Activated T-cell treated with anti-CD3 and anti-CD28 coated beads for 48 hours (primary cell): ENCODE data around the gene ZNF521.
"Not testable (repeated sequence)": the region's sequence is repeated elsewhere in the genome, so short reads cannot be mapped to it uniquely, and the experiment has no call there.

Experiments
- DNase-seq: peaks from one replicate; pipeline ENCODE4 v3.0.0-alpha.2; 2020; ENCODE audit warnings: low read depth

ZNF521 gene

DNA sequence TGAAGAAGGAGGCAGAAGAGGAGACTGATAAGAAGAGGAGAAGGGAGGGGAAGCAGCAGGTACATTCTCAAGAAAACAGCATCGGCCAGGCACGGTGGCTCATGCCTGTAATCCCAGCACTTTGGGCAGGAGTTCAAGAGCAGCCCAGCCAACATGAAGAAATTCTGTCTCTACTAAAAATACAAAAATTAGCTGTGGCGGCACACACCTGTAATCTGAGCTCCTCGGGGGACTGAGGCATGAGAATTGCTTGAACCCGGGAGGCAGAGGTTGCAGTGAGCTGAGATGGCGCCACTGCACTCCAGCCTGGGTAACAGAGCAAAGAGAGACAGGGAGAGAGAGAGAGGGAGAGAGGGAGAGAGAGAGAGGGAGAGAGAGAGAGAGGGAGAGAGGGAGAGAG is 318.8 kb downstream of the ZNF521 start:
- not testable (repeated sequence) for DNase-seq

DNA sequence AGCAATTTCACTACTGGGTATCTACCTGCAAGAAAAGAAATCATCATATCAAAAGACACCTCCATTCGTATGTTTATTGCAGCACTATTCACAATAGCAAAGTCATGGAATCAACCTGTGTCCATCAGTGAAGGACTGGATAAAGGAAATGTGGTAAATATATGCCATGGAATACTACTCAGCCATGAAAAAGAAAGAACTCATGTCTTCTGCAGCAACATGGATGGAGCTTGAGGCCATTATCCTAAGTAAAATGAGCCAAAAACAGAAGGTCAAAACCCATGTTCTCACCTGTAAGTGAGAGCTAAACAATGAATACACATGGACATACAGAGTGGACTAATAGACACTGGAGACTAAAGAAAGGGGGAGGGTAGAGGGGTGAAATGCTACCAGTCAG is 322.2 kb downstream of the ZNF521 start:
- DNase-seq, result no peak

DNA sequence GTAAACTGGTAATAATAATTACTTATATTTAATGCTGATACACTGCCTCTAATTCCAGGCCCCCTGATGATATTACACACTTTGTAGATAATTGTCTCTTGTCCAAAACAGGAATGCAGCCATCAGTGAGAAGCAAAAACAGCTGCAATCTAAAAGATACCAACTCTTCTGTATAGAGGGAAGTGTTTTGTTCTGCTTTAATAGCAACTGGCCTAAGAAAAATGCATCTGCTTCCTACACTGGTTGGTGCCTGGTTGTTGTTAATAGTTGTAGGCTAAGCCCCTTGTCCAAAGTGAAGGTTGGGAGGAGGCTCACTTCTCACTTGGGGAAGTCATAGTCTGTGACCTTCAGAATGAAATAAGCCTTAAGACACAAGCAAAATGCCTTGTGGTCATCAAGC is 332.0 kb downstream of the ZNF521 start:
- DNase-seq, result no peak

DNA sequence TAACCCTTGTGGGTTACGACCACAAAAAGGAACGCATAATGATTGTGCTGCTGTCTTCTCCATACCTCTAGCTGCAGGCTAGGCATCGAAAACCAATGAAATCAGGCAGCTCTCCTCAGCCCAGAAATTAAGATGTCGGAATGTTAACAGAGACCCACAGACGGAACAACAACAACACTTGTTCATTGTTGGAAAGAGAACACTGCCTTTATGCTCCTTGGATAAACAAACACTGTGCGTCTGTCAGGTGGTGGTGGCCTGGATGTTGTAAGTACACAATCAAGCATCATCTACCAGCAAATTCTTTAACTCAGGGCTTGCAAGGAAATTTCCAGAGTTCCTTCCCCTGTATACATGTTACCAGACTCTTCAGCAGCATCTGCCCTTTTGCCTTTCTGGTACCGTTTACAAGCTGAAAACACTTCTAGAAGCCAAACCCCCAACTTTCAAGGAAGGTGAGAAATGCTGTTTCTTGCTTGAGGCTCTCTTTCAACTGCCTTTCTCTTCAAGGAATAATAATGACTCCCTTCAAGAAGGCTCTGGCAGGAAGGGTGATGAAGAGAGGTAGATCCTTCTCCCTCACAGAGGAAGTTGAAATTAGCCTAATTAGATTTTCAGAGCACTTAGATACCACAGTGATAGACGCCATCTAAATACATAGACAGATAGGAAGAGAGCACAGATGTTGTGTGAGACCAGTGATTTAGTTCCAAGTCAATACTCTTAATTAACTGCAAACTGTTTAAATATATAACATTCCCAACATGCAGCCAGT is 332.7 kb downstream of the ZNF521 start:
- no peak for DNase-seq

DNA sequence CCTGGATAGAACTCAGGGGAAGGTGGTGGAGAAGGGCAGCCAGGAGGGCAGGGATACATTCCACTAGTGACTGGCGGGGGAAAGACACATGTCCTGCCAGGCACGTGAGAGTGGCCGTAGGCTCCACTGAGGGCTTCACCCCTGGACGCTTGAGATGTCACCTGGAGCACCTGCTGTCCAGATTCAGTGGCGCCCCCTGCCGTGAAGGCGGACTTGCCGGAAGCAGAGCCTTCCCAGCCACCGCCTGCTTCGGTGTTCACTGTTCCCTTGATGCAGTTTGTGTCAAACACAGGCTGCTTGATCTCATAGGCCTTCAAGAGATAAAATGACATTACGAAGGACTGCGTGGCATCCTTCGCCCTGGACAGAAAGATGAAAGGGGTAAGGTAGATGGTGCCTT is 335.3 kb downstream of the ZNF521 start:
- DNase-seq, result no peak

DNA sequence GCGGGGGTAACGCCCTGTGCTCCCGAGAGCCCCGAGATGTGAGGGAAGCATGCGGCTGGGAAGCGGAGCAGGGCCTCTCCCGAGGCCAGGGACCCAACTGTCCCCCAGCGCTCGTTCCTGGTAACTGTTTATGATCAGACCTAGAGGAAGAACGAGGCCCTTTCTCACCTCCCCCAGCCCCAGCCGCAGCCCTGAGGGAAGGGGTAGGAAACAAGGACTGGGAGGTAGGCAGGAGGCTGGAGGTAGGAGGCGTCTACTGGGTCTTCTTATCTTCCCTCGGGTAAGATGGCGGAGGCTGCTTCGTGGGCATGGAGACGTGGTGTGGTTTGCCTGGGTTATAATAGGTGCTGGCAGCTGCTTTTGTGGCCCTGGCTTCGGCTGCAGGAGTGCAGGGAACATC is 335.8 kb downstream of the ZNF521 start:
- no peak for DNase-seq
